Activated CD8-positive, alpha-beta T cell treated with anti-CD3 and anti-CD28 coated beads, Interleukin-2, amount 10 ng/mL, durations not matched to agents 7 days and 5 days (primary cell): ENCODE results near the gene FOXI3. TPM values are rescaled to one million over a fixed set of nuclear protein-coding genes. Genes with fewer than 3 reads are reported as not detected.
"Not testable (repeated sequence)": the region's sequence is repeated elsewhere in the genome, so short reads cannot be mapped to it uniquely, and the experiment has no call there.

Experiments used
- ATAC-seq: fragments of 150-1000 bp; cut with Tn5 transposase; one replicate; pipeline ENCODE4 v1.10.0; 2021; ENCODE audit warnings: moderate library complexity
- CTCF ChIA-PET: fragments of 350-600 bp; sonication (Branson Sonifier 250); formaldehyde crosslinking; loops from one replicate; lab custom pipeline; 2021; ENCODE audit warnings: antibody characterized with exemption; lab: Charles Lee
- POLR2A ChIA-PET: fragments of 350-600 bp; sonication (Branson Sonifier 250); formaldehyde crosslinking; loops from one replicate; lab custom pipeline; 2021; ENCODE audit warnings: antibody characterized with exemption; lab: Charles Lee
- DNase-seq: peaks from one replicate; pipeline ENCODE4 v3.0.0-alpha.2; 2020
- H3K27ac Mint-ChIP-seq: one replicate; pipeline ENCODE4 v1.8.0; 2021; ENCODE audit warnings: mild to moderate bottlenecking, mixed read lengths
- H3K27me3 Mint-ChIP-seq: one replicate; pipeline ENCODE4 v1.8.0; 2021; ENCODE audit warnings: low read depth, mixed read lengths
- H3K36me3 Mint-ChIP-seq: one replicate; pipeline ENCODE4 v1.8.0; 2021; ENCODE audit warnings: low read depth, mixed read lengths
- H3K4me1 Mint-ChIP-seq: one replicate; pipeline ENCODE4 v1.8.0; 2021; ENCODE audit warnings: low read depth, mixed read lengths
- H3K4me3 Mint-ChIP-seq: one replicate; pipeline ENCODE4 v1.8.0; 2021; ENCODE audit warnings: mild to moderate bottlenecking, mixed read lengths
- H3K9me3 Mint-ChIP-seq: one replicate; pipeline ENCODE4 v1.8.0; 2022; ENCODE audit warnings: mixed read lengths; ENCODE audit not compliant: insufficient read depth
- total RNA-seq, 2 experiments: library from RNA; stranded (reverse); gene quantifications; one replicate each; pipeline ENCODE4 v1.2.3, GENCODE V29; 2021

FOXI3 gene
- total RNA-seq, 2 experiments from 2014 or later, result not detected

DNA sequence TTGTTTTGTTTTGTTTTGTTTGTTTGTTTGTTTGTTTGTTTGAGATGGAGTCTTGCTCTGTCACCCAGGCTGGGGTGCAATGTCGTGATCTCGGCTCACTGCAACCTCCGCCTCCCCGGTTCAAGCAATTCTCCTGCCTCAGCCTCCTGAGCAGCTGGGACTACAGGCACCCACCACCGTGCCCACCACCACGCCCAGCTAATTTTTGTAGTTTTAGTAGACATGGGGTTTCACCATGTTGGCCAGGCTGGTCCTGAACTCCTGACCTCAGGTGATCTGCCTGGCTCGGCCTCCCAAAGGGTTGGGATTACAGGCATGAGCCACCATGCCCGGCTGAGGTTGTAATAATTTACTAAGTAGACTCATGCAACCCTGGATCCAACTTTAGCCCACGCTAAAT lies 33.4 kb downstream of the FOXI3 start:
- H3K27me3 Mint-ChIP-seq, H3K4me3 Mint-ChIP-seq, H3K4me1 Mint-ChIP-seq, POLR2A ChIA-PET, H3K36me3 Mint-ChIP-seq, H3K9me3 Mint-ChIP-seq, DNase-seq, ATAC-seq, CTCF ChIA-PET, H3K27ac Mint-ChIP-seq: not testable (repeated sequence)

DNA sequence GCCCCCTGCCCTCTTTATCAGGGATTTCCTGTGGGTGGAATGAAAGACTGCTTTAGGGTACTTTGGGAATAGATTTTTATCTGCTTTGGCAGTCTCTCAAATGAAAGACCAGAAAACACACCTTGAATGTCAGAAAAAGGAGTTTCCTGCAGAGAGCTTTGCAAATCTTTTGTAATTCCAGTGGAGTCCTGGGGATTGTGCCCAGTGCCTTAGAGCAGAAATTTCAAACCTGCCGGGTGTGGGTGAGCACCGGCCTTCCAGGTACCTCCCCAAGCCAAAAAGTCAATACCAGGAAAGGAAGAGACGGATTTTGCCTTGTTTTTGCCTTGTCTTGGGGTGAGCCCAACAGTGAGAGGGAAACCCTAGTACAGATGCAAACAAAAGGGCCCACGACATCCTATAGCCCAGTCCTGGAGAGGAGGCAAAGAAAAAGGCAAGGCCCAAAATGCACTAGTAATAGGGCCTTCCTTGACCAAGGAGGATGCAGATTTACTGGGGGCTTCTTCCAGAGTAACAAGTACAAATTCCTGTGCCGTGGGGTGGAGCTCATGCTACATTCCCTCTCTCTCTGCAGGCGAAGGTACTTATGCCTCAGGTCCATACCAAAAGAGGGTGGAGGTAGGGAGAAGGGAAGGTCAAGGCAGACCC lies 36.4 kb downstream of the FOXI3 start:
- POLR2A ChIA-PET, result no interaction called here
- Mint-ChIP-seq H3K4me3 (no peak overlapping the region), H3K27ac (no peak overlapping the region), H3K27me3 (peaks cover 8% of the 10 kb centered on the region), H3K4me1 (no peaks in the 10 kb centered on the region), H3K9me3 (no peaks in the 10 kb centered on the region), H3K36me3 (no peaks in the 10 kb centered on the region)
- DNase-seq (no peak), ATAC-seq (no peak)
- CTCF ChIA-PET, result no interaction called here

DNA sequence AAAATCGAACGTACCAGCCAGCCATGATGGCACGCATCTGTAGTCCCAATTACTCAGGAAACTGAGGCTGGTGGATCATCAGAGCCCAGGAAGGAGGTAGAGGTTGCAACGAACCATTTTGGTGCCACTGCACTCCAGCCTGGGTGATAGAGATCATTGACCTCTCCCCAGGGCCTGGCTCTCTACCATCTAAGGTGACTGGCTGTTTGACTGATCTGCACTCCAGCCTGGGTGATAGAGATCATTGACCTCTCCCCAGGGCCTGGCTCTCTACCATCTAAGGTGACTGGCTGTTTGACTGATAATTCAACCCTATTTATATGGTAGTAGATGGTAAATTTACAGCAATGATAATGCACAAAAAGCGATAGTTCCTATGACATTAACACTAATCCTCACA lies 43.6 kb downstream of the FOXI3 start:
- H3K27ac Mint-ChIP-seq, H3K27me3 Mint-ChIP-seq, H3K9me3 Mint-ChIP-seq, H3K4me3 Mint-ChIP-seq, H3K36me3 Mint-ChIP-seq, ATAC-seq, H3K4me1 Mint-ChIP-seq, CTCF ChIA-PET, DNase-seq: not testable (repeated sequence)
- POLR2A ChIA-PET, result interaction anchor here (0.7 kb wide), 1 partner anchor 29 kb away, joined by 3 read pairs; no protein-coding TSS in a partner anchor

DNA sequence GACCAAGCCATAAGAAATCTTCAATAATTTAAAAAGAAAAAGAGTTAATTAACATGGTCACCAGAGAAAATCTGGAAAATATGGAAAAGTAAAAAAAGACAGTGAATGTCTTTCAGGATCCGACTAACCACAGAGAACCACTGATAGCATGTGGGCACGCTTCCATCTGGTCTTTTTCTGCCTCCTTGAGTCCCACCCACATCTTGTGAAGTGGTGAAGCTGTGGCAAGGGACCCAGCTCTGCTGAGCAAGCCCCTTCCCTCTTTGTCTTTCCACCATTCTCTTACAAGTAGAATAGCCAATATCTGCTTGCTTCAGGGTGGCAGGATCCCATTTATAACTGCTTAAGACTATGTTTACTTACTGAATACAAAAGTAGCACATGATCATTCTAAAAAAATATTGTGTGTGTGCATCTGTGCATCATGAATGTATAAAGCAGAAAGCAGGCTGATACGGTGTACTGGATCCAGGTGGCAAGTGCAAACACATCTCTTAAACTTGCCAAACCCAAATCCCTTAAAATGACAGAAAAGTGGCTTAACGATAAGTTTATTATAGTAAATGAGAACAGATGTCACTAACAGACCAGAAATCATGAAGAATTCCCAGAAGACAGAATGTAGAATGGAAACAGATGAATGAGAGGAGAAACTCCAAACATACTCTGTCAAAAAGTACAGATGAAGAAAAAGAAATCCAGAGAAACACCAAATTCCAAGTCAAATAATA lies 52.3 kb downstream of the FOXI3 start:
- POLR2A ChIA-PET, result no interaction called here
- Mint-ChIP-seq H3K4me3 (no peak overlapping the region), H3K27ac (no peak overlapping the region), H3K27me3 (peaks cover 12% of the 10 kb centered on the region), H3K4me1 (no peaks in the 10 kb centered on the region), H3K36me3 (no peaks in the 10 kb centered on the region), H3K9me3 (no peaks in the 10 kb centered on the region)
- CTCF ChIA-PET, result interaction anchor here (0.6 kb wide), 1 partner anchor 10 kb away, joined by 3 read pairs; no protein-coding TSS in a partner anchor
- DNase-seq (no peak), ATAC-seq (no peak)

DNA sequence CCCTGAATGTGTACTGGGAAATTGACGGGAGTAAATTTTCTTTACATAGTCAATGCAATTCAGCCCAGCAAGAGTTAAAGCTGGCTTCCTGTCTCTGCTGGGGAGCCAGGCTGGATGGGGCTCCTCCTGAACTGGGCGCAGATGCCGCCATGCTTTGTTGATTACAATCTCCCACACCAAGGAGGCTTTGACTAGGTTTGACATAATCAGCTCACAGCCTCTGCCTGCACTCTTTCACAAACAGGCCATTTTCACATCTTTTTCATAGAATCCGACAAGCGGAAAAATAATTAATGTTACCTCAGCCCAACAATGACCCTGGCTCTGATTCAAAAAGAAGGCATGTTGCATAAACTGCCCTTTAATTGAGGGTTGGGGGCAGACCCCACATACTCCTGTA lies 54.3 kb downstream of the FOXI3 start:
- H3K27ac Mint-ChIP-seq, result no peak overlapping the region
- H3K4me3 Mint-ChIP-seq, result no peak overlapping the region
- ATAC-seq (no peak), DNase-seq (no peak)
- POLR2A ChIA-PET, result no interaction called here
- CTCF ChIA-PET, result no interaction called here
- H3K36me3 Mint-ChIP-seq, result no peaks in the 10 kb centered on the region
- no peaks in the 10 kb centered on the region for H3K9me3 Mint-ChIP-seq
- H3K27me3 Mint-ChIP-seq, result peaks cover 15% of the 10 kb centered on the region
- H3K4me1 Mint-ChIP-seq, result no peaks in the 10 kb centered on the region

Other genes starting within 250 kb of the FOXI3 start
- gene EIF2AK3, start 174.8 kb upstream of the FOXI3 start, total RNA-seq, result 10 to 100 TPM; 18.4 to 19.7 TPM
- gene RPIA, start 239.0 kb upstream of the FOXI3 start, total RNA-seq, result 10 to 100 TPM; 47.8 to 51.8 TPM